Immature natural killer cell (primary cell): ENCODE results near the gene MAP3K19. TPM values are rescaled to one million over a fixed set of nuclear protein-coding genes. Genes with fewer than 3 reads are reported as not detected.

ENCODE experiments used
- DNase-seq, 3 donors: peaks; one replicate each; pipeline ENCODE4 v3.0.0; 2022; ENCODE audit warnings: mixed read lengths in 1 of 3
- H3K27ac Mint-ChIP-seq, 6 donors: one replicate each; pipeline ENCODE4 v1.8.0; 2020; ENCODE audit warnings: mixed read lengths in 6 of 6, mild to moderate bottlenecking in 5 of 6, inconsistent platforms in 4 of 6, moderate library complexity in 3 of 6
- H3K27me3 Mint-ChIP-seq, 3 donors: one replicate each; pipeline ENCODE4 v1.8.0; 2020 to 2021; ENCODE audit warnings: low read depth in 3 of 3, mild to moderate bottlenecking in 3 of 3, mixed read lengths in 3 of 3, moderate library complexity in 3 of 3, inconsistent platforms in 1 of 3
- H3K36me3 Mint-ChIP-seq, 3 donors: one replicate each; pipeline ENCODE4 v1.8.0; 2020; ENCODE audit warnings: mixed read lengths in 3 of 3, inconsistent platforms in 2 of 3, mild to moderate bottlenecking in 2 of 3
- H3K4me1 Mint-ChIP-seq, 2 donors: one replicate each; pipeline ENCODE4 v1.8.0; 2020; ENCODE audit warnings: inconsistent platforms in 2 of 2, mild to moderate bottlenecking in 2 of 2, mixed read lengths in 2 of 2, moderate library complexity in 1 of 2
- H3K4me3 Mint-ChIP-seq, 5 donors: one replicate each; pipeline ENCODE4 v1.8.0; 2020; ENCODE audit warnings: mild to moderate bottlenecking in 5 of 5, mixed read lengths in 5 of 5, inconsistent platforms in 3 of 5, moderate library complexity in 3 of 5
- H3K9me3 Mint-ChIP-seq, 6 donors: one replicate each; pipeline ENCODE4 v1.8.0; 2020; ENCODE audit warnings: mild to moderate bottlenecking in 6 of 6, mixed read lengths in 6 of 6, inconsistent platforms in 4 of 6, moderate library complexity in 3 of 6
- polyA plus RNA-seq, 3 donors: library from polyadenylated mRNA; unstranded; fragments of 300-500 nt; fragmentation: Illumina TruSeq; gene quantifications; one replicate each; pipeline ENCODE4 v1.2.3, GENCODE V29; 2021

MAP3K19 gene
- polyA plus RNA-seq, 3 donors from 2014 or later = not detected

DNA sequence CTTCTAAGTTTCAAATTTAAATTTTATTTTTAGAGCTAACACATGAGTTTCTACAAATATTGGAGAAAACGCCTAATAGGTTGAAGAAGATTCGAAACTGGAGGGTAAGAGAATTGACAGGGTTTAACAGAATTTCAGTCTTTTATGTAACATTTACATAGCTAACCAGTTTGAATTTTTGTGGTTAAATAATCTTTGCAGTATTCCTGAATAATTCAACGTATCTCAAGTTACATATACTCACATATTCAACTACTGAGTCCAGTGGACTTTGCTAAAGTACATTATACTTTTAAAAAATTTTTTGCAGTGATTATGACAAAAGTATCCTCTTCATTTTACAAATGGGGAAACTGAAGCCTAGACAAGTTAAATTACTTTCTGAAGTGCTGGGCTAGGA, 94.6 kb downstream of the MAP3K19 start:
- peaks cover 16 to 38% (median 26%) of the 10 kb centered on the region in 3 donors for H3K36me3 Mint-ChIP-seq
- DNase-seq = no peak
- H3K9me3 Mint-ChIP-seq = no peaks in the 10 kb centered on the region
- H3K27ac Mint-ChIP-seq = no peak overlapping the region
- peaks cover 17 to 28% of the 10 kb centered on the region in 2 donors for H3K4me1 Mint-ChIP-seq
- H3K27me3 Mint-ChIP-seq = peaks cover 0 to 2% (median 1%) of the 10 kb centered on the region in 3 donors
- H3K4me3 Mint-ChIP-seq = no peak overlapping the region

DNA sequence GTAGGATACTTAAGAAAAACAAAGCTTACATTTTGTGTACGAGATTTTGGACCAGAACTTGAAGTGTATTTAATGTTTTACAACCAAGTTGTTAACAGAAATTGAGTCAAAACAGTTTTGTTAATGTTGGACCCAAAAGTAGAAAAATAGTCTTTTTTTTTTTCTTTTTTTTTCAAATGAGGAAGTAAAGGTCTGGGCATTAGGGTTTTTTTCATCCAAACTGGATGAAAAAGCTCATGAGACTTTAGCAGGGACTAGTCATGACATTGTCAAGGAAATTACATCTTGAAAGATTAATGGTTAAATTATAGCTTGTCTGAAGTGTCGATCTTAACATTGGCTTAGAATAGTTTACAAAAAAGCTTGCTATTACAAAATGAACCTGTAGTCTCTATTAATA, 96.4 kb downstream of the MAP3K19 start:
- DNase-seq = no peak
- Mint-ChIP-seq H3K27me3 (peaks cover 0 to 2% (median 0%) of the 10 kb centered on the region in 3 donors), H3K4me1 (peaks cover 18 to 32% of the 10 kb centered on the region in 2 donors), H3K4me3 (no peak overlapping the region), H3K9me3 (no peaks in the 10 kb centered on the region), H3K27ac (peak overlapping the region in 2 of 6 donors; percentile 16 to 45), H3K36me3 (peaks cover 16 to 43% (median 31%) of the 10 kb centered on the region in 3 donors)

DNA sequence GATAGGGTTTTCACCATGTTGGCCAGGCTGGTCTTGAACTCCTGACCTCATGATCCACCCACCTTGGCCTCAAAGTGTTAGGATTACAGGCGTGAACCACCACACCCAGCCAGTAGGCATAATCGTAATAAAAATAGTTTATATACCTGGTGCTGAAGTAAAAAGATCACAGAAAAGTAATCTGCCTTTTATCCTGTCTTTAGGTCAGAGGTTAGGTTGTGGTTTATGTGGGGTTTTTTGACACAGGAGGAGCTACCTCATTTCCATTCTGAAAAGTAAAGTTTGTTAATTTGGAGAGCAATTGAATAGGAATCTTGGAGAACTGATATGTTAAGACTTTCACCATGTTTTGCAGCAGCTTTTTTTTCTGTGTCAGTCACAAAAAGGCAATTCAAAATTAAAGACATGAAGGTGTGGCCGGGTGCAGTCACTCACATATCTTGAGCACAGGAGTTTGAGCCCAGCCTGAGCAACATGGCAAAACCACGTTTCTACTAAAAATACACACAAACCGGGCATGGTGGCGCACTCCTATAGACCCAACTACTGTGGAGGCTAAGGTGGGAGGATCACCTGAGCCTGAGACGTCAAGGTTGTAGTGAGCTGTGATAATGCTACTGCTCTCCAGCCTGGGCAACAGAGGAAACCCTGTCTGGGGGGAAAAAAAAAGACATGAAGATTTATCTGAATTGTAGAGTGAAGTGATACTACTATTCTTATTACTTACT, 97.1 kb downstream of the MAP3K19 start:
- peak in 1 of 3 donors; percentile 6 for DNase-seq
- H3K27me3 Mint-ChIP-seq = peaks cover 0 to 2% (median 0%) of the 10 kb centered on the region in 3 donors
- H3K4me3 Mint-ChIP-seq = peak overlapping the region in 2 of 5 donors; percentile 1 to 3
- H3K36me3 Mint-ChIP-seq = peaks cover 16 to 48% (median 32%) of the 10 kb centered on the region in 3 donors
- H3K9me3 Mint-ChIP-seq = no peaks in the 10 kb centered on the region
- peak overlapping the region in 5 of 6 donors; percentile 5 to 61 (median 53) for H3K27ac Mint-ChIP-seq
- H3K4me1 Mint-ChIP-seq = peaks cover 19 to 39% of the 10 kb centered on the region in 2 donors

DNA sequence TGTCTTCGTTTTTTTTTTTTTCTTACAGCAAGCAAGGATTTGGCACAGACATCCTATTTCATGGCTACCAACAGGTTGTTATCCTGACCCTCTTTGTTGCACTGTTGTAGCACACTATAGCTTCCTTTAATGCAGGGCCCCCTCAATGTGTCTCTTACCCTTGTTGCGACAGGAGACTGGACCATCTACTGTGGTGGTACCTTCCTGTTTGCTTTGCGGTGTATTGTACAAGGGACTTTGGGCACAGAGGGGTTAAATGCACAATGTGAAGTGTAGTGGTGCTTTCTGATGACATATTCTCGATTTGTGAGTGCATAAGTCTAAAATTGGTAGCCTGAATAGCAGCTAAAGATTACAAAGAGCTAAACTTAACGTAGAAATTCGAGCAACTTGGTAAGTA, 101.2 kb downstream of the MAP3K19 start:
- Mint-ChIP-seq H3K27me3 (peaks cover 0 to 2% (median 0%) of the 10 kb centered on the region in 3 donors), H3K4me1 (peaks cover 30 to 63% of the 10 kb centered on the region in 2 donors)
- DNase-seq = no peak

DNA sequence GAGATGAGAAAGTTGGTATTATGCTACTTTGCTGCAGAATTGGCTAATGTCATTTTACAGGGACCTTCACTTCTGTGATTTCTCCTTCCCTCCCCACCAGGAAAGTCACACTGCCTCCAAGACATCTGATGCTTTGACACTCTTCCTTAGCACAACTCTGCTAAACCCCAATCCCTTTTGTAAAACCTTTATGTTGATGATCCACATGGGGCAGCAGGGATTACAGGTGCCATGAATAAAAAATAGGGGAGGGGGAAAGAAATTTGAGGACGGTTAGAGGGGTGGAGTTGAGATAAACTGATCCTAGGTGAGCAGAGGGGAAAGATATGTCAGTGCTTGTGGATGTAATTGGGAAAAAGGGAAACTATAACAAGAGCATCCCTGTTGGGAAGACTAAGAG, 102.3 kb downstream of the MAP3K19 start:
- no peak overlapping the region for H3K4me3 Mint-ChIP-seq
- no peaks in the 10 kb centered on the region for H3K9me3 Mint-ChIP-seq
- no peaks in the 10 kb centered on the region for H3K27me3 Mint-ChIP-seq
- peak overlapping the region in 3 of 6 donors; percentile 42 to 74 (median 43) for H3K27ac Mint-ChIP-seq
- H3K36me3 Mint-ChIP-seq = peaks cover 4 to 25% (median 14%) of the 10 kb centered on the region in 3 donors
- DNase-seq = no peak
- peaks cover 25 to 60% of the 10 kb centered on the region in 2 donors for H3K4me1 Mint-ChIP-seq

More for the DNA sequence above, 101.2 kb downstream of the MAP3K19 start:
- Mint-ChIP-seq H3K9me3 (no peaks in the 10 kb centered on the region), H3K4me3 (no peak overlapping the region), H3K27ac (peak overlapping the region in 1 of 6 donors; percentile 42), H3K36me3 (peaks cover 4 to 28% (median 19%) of the 10 kb centered on the region in 3 donors)

DNA sequence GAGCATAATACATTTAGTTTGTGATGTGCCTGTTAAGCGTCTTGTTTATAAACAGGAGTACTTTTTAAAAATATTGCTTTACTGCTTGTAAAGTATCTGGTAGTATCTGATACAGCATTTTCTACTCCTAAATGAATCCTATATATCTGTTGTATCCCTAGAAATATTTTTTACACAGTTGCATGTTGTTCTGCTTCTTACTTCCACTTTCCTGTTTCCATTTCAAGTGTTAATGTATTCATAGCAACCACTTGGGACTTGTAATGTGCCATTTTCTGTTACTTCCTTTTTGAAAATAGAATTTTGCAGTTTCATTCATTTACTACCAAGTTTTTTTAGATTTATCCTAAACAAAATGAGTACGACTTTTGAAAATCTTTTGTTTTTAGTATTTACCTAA, 103.7 kb downstream of the MAP3K19 start:
- no peak for DNase-seq
- Mint-ChIP-seq H3K4me1 (peaks cover 19 to 56% of the 10 kb centered on the region in 2 donors), H3K36me3 (peaks cover 8 to 29% (median 14%) of the 10 kb centered on the region in 3 donors), H3K27me3 (peaks cover 0 to 2% (median 0%) of the 10 kb centered on the region in 3 donors), H3K9me3 (no peaks in the 10 kb centered on the region), H3K4me3 (no peak overlapping the region), H3K27ac (peak overlapping the region in 1 of 6 donors; percentile 48)

DNA sequence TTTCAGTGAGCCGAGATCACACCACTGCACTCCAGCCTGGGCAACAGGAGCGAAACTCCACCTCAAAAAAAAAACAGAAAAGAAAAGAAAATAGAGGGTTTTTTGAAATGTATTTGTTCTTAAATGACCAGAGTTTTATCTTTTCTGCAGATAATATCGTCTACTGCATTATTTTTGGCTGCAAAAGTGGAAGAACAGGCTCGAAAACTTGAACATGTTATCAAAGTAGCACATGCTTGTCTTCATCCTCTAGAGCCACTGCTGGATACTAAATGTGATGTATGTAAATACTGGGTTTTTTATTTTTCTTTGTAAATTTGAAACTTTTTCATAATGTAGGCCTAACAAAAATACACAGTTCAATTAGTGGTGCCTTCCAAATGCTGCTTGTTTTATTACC, 110.6 kb downstream of the MAP3K19 start:
- peaks cover 3 to 18% (median 4%) of the 10 kb centered on the region in 3 donors for H3K36me3 Mint-ChIP-seq
- peaks cover 0 to 2% (median 0%) of the 10 kb centered on the region in 3 donors for H3K27me3 Mint-ChIP-seq
- no peak overlapping the region for H3K4me3 Mint-ChIP-seq
- H3K27ac Mint-ChIP-seq = no peak overlapping the region
- no peak for DNase-seq
- H3K4me1 Mint-ChIP-seq = peaks cover 54 to 81% of the 10 kb centered on the region in 2 donors
- no peaks in the 10 kb centered on the region for H3K9me3 Mint-ChIP-seq

DNA sequence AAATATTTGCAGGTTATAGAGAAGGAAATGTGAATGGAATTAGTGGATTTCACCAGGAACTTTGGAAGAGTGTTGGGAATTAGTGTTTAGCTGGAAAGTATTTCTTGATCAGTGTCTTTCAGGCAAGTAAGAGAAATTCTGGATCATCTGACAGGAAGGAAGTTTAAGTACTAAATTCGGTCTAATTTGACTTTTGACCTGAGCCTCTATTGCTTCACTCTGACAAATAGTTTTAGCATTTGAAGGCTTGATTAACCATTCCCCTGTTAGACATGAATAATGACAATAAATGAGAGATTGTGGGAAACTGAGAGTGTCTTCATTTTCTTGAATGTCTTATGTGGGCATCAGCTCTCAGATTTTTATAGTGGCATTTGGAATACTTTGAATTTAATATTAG, 112.6 kb downstream of the MAP3K19 start:
- no peak overlapping the region for H3K27ac Mint-ChIP-seq
- DNase-seq = no peak
- no peaks in the 10 kb centered on the region for H3K9me3 Mint-ChIP-seq
- peaks cover 0 to 10% (median under 1%) of the 10 kb centered on the region in 3 donors for H3K36me3 Mint-ChIP-seq
- H3K4me3 Mint-ChIP-seq = peak overlapping the region in 1 of 5 donors; percentile 5
- H3K4me1 Mint-ChIP-seq = peaks cover 70 to 88% of the 10 kb centered on the region in 2 donors
- peaks cover 0 to 2% (median 0%) of the 10 kb centered on the region in 3 donors for H3K27me3 Mint-ChIP-seq

DNA sequence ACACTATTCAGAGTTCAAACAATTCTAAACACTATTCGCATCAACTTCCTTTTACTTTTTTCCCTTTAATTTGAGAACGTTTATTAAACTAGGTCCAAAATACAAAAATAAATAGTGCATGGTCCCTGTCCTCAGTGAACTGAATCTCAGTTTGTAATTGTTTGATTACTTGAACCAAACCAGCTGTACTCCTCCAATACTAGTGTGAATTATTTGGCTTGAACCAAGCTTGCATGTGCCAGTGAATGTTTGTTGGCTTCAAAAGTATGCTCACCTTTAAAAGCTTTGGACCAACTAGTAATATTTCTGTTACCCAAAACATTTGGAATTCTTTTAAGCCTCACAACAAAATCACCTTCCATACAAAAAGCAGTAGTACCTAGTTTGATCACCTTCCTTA, 113.1 kb downstream of the MAP3K19 start:
- no peak overlapping the region for H3K4me3 Mint-ChIP-seq
- H3K36me3 Mint-ChIP-seq = peaks cover 0 to 9% (median 0%) of the 10 kb centered on the region in 3 donors
- H3K27me3 Mint-ChIP-seq = no peaks in the 10 kb centered on the region
- no peaks in the 10 kb centered on the region for H3K9me3 Mint-ChIP-seq
- no peak overlapping the region for H3K27ac Mint-ChIP-seq
- no peak for DNase-seq
- H3K4me1 Mint-ChIP-seq = peaks cover 73 to 92% of the 10 kb centered on the region in 2 donors

DNA sequence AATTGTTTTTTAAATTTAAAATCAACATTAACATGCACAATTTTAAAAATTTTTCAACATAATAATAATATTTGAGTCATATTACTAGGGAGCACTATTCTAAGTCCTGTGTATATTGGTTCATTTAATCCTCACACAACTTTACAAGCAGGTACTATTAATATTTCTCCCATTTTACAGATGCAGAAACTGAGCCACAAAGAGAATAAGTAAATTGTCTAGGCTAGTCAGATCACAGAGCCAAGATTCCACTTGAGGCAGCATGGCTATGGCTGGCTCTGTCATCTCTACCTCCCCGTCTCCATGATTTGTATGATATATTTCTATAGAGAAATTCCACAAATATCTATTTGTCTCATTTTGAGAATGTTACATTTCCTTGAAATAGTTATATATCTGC, 113.5 kb downstream of the MAP3K19 start:
- H3K4me3 Mint-ChIP-seq = no peak overlapping the region
- H3K27ac Mint-ChIP-seq = no peak overlapping the region
- H3K4me1 Mint-ChIP-seq = peaks cover 74 to 97% of the 10 kb centered on the region in 2 donors
- H3K9me3 Mint-ChIP-seq = no peaks in the 10 kb centered on the region
- DNase-seq = no peak
- H3K36me3 Mint-ChIP-seq = peaks cover 0 to 9% (median 0%) of the 10 kb centered on the region in 3 donors
- no peaks in the 10 kb centered on the region for H3K27me3 Mint-ChIP-seq

DNA sequence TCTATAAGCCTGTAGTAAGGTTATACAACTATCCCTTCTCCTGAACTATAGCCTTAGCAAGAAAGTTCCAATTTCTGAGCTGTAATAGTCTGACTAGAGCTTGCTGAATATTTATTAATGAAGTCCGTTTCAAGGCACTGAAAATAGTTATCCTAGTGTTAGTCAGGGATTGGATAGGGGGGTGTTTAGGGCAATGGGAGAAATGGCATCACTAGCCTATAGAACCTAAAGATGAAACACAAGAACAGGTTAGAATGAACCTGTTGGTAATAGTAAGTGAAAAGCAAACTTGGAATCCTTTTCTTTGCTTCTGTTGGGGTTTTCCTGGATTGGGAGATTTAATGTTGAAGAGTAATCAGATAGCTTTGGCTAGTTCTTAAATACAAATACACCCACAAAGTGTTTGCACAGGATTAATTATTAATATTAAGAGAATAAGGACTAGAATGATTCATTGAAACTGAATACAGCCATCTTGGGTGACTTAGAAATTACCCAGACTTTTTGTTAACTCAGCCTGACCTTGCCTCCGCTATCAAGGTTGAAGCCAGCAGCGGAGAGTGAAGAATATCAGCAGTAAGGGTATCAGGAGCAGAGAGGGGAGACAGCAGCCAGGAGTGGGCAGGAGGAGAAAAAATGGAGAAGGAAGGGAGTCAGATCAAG, 114.3 kb downstream of the MAP3K19 start:
- peak overlapping the region in 3 of 6 donors; percentile 19 to 59 (median 48) for H3K27ac Mint-ChIP-seq

DNA sequence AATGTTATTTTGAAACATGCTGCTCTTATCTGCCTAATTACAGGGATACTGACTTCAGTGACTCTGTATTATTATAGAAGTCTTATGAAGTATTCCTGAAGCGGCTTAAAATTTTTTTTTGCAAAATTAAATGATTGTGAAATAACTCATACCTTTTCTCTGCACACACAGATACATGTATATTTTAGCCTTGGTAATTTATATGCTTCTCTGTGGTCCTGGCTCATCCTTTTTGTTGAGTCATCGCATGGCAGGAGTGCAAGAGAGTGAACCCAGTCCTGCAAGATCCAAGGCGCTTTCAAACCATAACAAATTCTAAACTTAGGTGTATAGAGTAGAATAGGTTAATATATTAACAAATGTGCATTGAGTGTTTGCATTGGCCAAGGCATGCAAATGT, 120.1 kb downstream of the MAP3K19 start:
- Mint-ChIP-seq H3K4me3 (no peak overlapping the region), H3K27me3 (no peaks in the 10 kb centered on the region), H3K36me3 (no peaks in the 10 kb centered on the region), H3K27ac (no peak overlapping the region), H3K9me3 (no peaks in the 10 kb centered on the region), H3K4me1 (peaks cover 79 to 97% of the 10 kb centered on the region in 2 donors)
- no peak for DNase-seq

More for the DNA sequence above, 114.3 kb downstream of the MAP3K19 start:
- no peaks in the 10 kb centered on the region for H3K27me3 Mint-ChIP-seq
- peak overlapping the region in 2 of 5 donors; percentile 0 to 6 for H3K4me3 Mint-ChIP-seq
- peaks cover 0 to 9% (median 0%) of the 10 kb centered on the region in 3 donors for H3K36me3 Mint-ChIP-seq
- peaks cover 73 to 95% of the 10 kb centered on the region in 2 donors for H3K4me1 Mint-ChIP-seq
- no peak for DNase-seq
- no peaks in the 10 kb centered on the region for H3K9me3 Mint-ChIP-seq

DNA sequence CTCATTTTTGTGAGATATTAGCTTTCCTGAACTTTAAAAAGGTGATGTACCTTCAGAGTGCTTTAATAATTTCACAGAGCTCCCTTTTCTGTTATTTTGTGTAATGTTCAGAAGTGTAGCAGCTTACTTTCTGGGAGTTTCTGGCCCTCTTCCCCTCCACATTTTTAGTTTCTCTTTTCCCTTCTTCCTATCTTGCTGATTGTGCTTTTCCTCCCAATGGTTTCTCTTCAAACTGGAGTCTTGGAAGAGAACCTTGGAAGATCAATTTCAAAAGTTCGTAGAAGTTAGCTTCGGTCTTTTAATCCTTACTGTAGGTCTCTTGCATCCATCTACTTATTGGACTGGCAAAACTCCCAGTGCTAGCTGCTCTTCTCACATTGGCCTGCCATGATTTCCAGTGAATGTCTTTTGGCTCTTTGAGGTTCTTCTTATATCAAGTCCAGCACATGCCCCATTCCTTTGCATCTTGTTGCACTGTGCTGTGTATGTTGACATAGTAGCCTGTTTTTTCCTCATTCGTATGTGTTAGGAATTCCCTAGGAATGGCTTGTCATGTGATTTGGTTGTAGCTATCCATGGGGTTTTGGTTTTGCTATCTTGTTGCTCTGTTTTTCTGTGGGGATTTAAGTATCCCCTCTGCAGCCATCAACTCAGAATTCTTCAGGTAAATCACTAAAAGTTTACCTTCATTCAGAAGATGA, 120.9 kb downstream of the MAP3K19 start:
- Mint-ChIP-seq H3K36me3 (no peaks in the 10 kb centered on the region), H3K4me1 (peaks cover 79 to 97% of the 10 kb centered on the region in 2 donors), H3K4me3 (peak overlapping the region in 3 of 5 donors; percentile 6 to 56 (median 13)), H3K9me3 (no peaks in the 10 kb centered on the region), H3K27ac (peak overlapping the region in 5 of 6 donors; percentile 5 to 36 (median 14)), H3K27me3 (no peaks in the 10 kb centered on the region)
- DNase-seq = no peak
